ENCODE data around the gene MXRA8. TPM values are rescaled to one million over a fixed set of nuclear protein-coding genes. Genes with fewer than 3 reads are reported as not detected.
"Not testable (repeated sequence)": the region's sequence is repeated elsewhere in the genome, so short reads cannot be mapped to it uniquely, and the experiment has no call there.

Gene MXRA8
- total and polyA plus RNA-seq, 5 donors from 2014 or later = 0.17 TPM; not detected in 4

- Mint-ChIP-seq H3K36me3 (peaks cover 5% of the 10 kb centered on the region), H3K4me1 (peaks cover 0 to 49% (median 6%) of the 10 kb centered on the region in 4 donors), H3K9me3 (no peaks in the 10 kb centered on the region), H3K27me3 (no peaks in the 10 kb centered on the region), H3K27ac (no peak overlapping the region), H3K4me3 (peak overlapping the region in 3 of 4 donors; percentile 32 to 61 (median 43))
- Histone ChIP-seq H3K36me3 (ENCODE audit: control insufficient read depth, insufficient read depth, low read length) (peaks cover 30% of the 10 kb centered on the region), H3K4me1 (ENCODE audit: control insufficient read depth, insufficient read depth, low read length, poor library complexity, severe bottlenecking) (peaks cover 38% of the 10 kb centered on the region), H3K9me3 (ENCODE audit: control insufficient read depth in 2 of 2, low read length in 2 of 2) (no peaks in the 10 kb centered on the region), H3K4me3 (ENCODE audit: low read depth, low read length) (no peak overlapping the region), H3K27ac (ENCODE audit: insufficient read depth, low read length, poor library complexity, severe bottlenecking) (no peak overlapping the region), H3K27me3 (ENCODE audit: control insufficient read depth, insufficient read depth, low read length) (no peaks in the 10 kb centered on the region)
- DNase-seq = no peak
- ATAC-seq (ENCODE audit: low read depth in 2 of 2) = no peak
Measured at GRCh38 chr1:1321477-1321876, 36.9 kb downstream of the MXRA8 start.

- Histone ChIP-seq H3K27ac (ENCODE audit: insufficient read depth, low read length, poor library complexity, severe bottlenecking) (no peak overlapping the region), H3K36me3 (ENCODE audit: control insufficient read depth, insufficient read depth, low read length) (peaks cover 34% of the 10 kb centered on the region), H3K27me3 (ENCODE audit: control insufficient read depth, insufficient read depth, low read length) (no peaks in the 10 kb centered on the region), H3K4me3 (ENCODE audit: low read depth, low read length) (no peak overlapping the region), H3K4me1 (ENCODE audit: control insufficient read depth, insufficient read depth, low read length, poor library complexity, severe bottlenecking) (peaks cover 32% of the 10 kb centered on the region), H3K9me3 (ENCODE audit: control insufficient read depth in 2 of 2, low read length in 2 of 2) (no peaks in the 10 kb centered on the region)
- Mint-ChIP-seq H3K27ac (peak overlapping the region in 1 of 3 donors; percentile 76), H3K4me3 (peak overlapping the region in 3 of 4 donors; percentile 43 to 65 (median 52)), H3K4me1 (peaks cover 0 to 43% (median 3%) of the 10 kb centered on the region in 4 donors), H3K36me3 (peaks cover 5% of the 10 kb centered on the region), H3K9me3 (no peaks in the 10 kb centered on the region), H3K27me3 (no peaks in the 10 kb centered on the region)
- DNase-seq (no peak), ATAC-seq (ENCODE audit: low read depth in 2 of 2) (no peak)
Measured at GRCh38 chr1:1320666-1321448, 37.5 kb downstream of the MXRA8 start.

- H3K36me3 Mint-ChIP-seq = peaks cover 5% of the 10 kb centered on the region
- no peak overlapping the region for H3K27ac ChIP-seq (ENCODE audit: insufficient read depth, low read length, poor library complexity, severe bottlenecking)
- no peak for ATAC-seq (ENCODE audit: low read depth in 2 of 2)
- no peaks in the 10 kb centered on the region for H3K27me3 Mint-ChIP-seq
- no peaks in the 10 kb centered on the region for H3K9me3 Mint-ChIP-seq
- H3K4me3 Mint-ChIP-seq = peak overlapping the region in 2 of 4 donors; percentile 60 to 77
- peaks cover 0 to 38% (median 3%) of the 10 kb centered on the region in 4 donors for H3K4me1 Mint-ChIP-seq
- DNase-seq = no peak
- peaks cover 22% of the 10 kb centered on the region for H3K4me1 ChIP-seq (ENCODE audit: control insufficient read depth, insufficient read depth, low read length, poor library complexity, severe bottlenecking)
- H3K27me3 ChIP-seq (ENCODE audit: control insufficient read depth, insufficient read depth, low read length) = no peaks in the 10 kb centered on the region
- no peaks in the 10 kb centered on the region for H3K9me3 ChIP-seq (ENCODE audit: control insufficient read depth in 2 of 2, low read length in 2 of 2)
- peaks cover 37% of the 10 kb centered on the region for H3K36me3 ChIP-seq (ENCODE audit: control insufficient read depth, insufficient read depth, low read length)
- no peak overlapping the region for H3K4me3 ChIP-seq (ENCODE audit: low read depth, low read length)
- no peak overlapping the region for H3K27ac Mint-ChIP-seq
Measured at GRCh38 chr1:1319646-1319941, 38.8 kb downstream of the MXRA8 start.

GRCh38 chr1:1318777-1319645, 39.3 kb downstream of the MXRA8 start:
- Mint-ChIP-seq H3K27ac (peak overlapping the region in 1 of 3 donors; percentile 85), H3K4me1 (peaks cover 0 to 36% (median 3%) of the 10 kb centered on the region in 4 donors), H3K9me3 (no peaks in the 10 kb centered on the region), H3K27me3 (no peaks in the 10 kb centered on the region), H3K36me3 (peaks cover 5% of the 10 kb centered on the region), H3K4me3 (peak overlapping the region in 3 of 4 donors; percentile 2 to 77 (median 60))
- Histone ChIP-seq H3K36me3 (ENCODE audit: control insufficient read depth, insufficient read depth, low read length) (peaks cover 41% of the 10 kb centered on the region), H3K9me3 (ENCODE audit: control insufficient read depth in 2 of 2, low read length in 2 of 2) (no peaks in the 10 kb centered on the region), H3K4me1 (ENCODE audit: control insufficient read depth, insufficient read depth, low read length, poor library complexity, severe bottlenecking) (peaks cover 22% of the 10 kb centered on the region), H3K27ac (ENCODE audit: insufficient read depth, low read length, poor library complexity, severe bottlenecking) (no peak overlapping the region), H3K27me3 (ENCODE audit: control insufficient read depth, insufficient read depth, low read length) (no peaks in the 10 kb centered on the region), H3K4me3 (ENCODE audit: low read depth, low read length) (no peak overlapping the region)
- DNase-seq (no peak), ATAC-seq (ENCODE audit: low read depth in 2 of 2) (no peak)

- H3K4me1 ChIP-seq (ENCODE audit: control insufficient read depth, insufficient read depth, low read length, poor library complexity, severe bottlenecking) = peaks cover 17% of the 10 kb centered on the region
- H3K27ac Mint-ChIP-seq = no peak overlapping the region
- no peak overlapping the region for H3K4me3 ChIP-seq (ENCODE audit: low read depth, low read length)
- H3K27ac ChIP-seq (ENCODE audit: insufficient read depth, low read length, poor library complexity, severe bottlenecking) = no peak overlapping the region
- no peak for DNase-seq
- no peaks in the 10 kb centered on the region for H3K9me3 ChIP-seq (ENCODE audit: control insufficient read depth in 2 of 2, low read length in 2 of 2)
- no peaks in the 10 kb centered on the region for H3K9me3 Mint-ChIP-seq
- no peak for ATAC-seq (ENCODE audit: low read depth in 2 of 2)
- peaks cover 0 to 31% (median under 1%) of the 10 kb centered on the region in 4 donors for H3K4me1 Mint-ChIP-seq
- no peak overlapping the region for H3K4me3 Mint-ChIP-seq
- H3K27me3 Mint-ChIP-seq = no peaks in the 10 kb centered on the region
- H3K27me3 ChIP-seq (ENCODE audit: control insufficient read depth, insufficient read depth, low read length) = no peaks in the 10 kb centered on the region
- peaks cover 5% of the 10 kb centered on the region for H3K36me3 Mint-ChIP-seq
- peaks cover 45% of the 10 kb centered on the region for H3K36me3 ChIP-seq (ENCODE audit: control insufficient read depth, insufficient read depth, low read length)
Measured at GRCh38 chr1:1318131-1318652, 40.2 kb downstream of the MXRA8 start.

GRCh38 chr1:1317420-1317819, 40.9 kb downstream of the MXRA8 start:
- Mint-ChIP-seq H3K27ac (no peak overlapping the region), H3K4me1 (peaks cover 0 to 25% (median 0%) of the 10 kb centered on the region in 4 donors)
- H3K36me3 ChIP-seq (ENCODE audit: control insufficient read depth, insufficient read depth, low read length) = peaks cover 49% of the 10 kb centered on the region

GRCh38 chr1:1316199-1316598, 42.2 kb downstream of the MXRA8 start:
- H3K36me3 Mint-ChIP-seq; DNase-seq; H3K27ac ChIP-seq (ENCODE audit: insufficient read depth, low read length, poor library complexity, severe bottlenecking); H3K9me3 Mint-ChIP-seq; H3K27me3 Mint-ChIP-seq; H3K4me1 ChIP-seq (ENCODE audit: control insufficient read depth, insufficient read depth, low read length, poor library complexity, severe bottlenecking); ATAC-seq (ENCODE audit: low read depth in 2 of 2); H3K4me3 ChIP-seq (ENCODE audit: low read depth, low read length); H3K9me3 ChIP-seq (ENCODE audit: control insufficient read depth in 2 of 2, low read length in 2 of 2); H3K27me3 ChIP-seq (ENCODE audit: control insufficient read depth, insufficient read depth, low read length): not testable (repeated sequence)
- Mint-ChIP-seq H3K27ac (peak overlapping the region in 1 of 3 donors; percentile 32), H3K4me3 (peak overlapping the region in 1 of 4 donors; percentile 54), H3K4me1 (peaks cover 0 to 15% (median 0%) of the 10 kb centered on the region in 4 donors)
- peaks cover 56% of the 10 kb centered on the region for H3K36me3 ChIP-seq (ENCODE audit: control insufficient read depth, insufficient read depth, low read length)

More at GRCh38 chr1:1317420-1317819, 40.9 kb downstream of the MXRA8 start:
- no peak for DNase-seq
- no peak overlapping the region for H3K4me3 Mint-ChIP-seq
- ATAC-seq (ENCODE audit: low read depth in 2 of 2) = no peak
- Histone ChIP-seq H3K4me1 (ENCODE audit: control insufficient read depth, insufficient read depth, low read length, poor library complexity, severe bottlenecking) (peaks cover 12% of the 10 kb centered on the region), H3K27ac (ENCODE audit: insufficient read depth, low read length, poor library complexity, severe bottlenecking) (no peak overlapping the region), H3K9me3 (ENCODE audit: control insufficient read depth in 2 of 2, low read length in 2 of 2) (no peaks in the 10 kb centered on the region), H3K4me3 (ENCODE audit: low read depth, low read length) (no peak overlapping the region), H3K27me3 (ENCODE audit: control insufficient read depth, insufficient read depth, low read length) (no peaks in the 10 kb centered on the region)
- peaks cover 5% of the 10 kb centered on the region for H3K36me3 Mint-ChIP-seq
- no peaks in the 10 kb centered on the region for H3K9me3 Mint-ChIP-seq
- no peaks in the 10 kb centered on the region for H3K27me3 Mint-ChIP-seq
